Pancreas (tissue), 10 donors: ENCODE measurements around the gene PERM1. TPM values are rescaled to one million over a fixed set of nuclear protein-coding genes. Genes with fewer than 3 reads are reported as not detected.

Source experiments
- ATAC-seq, 4 donors: fragments of 200-7000 bp; cut with Tn5 transposase; one replicate each; pipeline versions ENCODE4 v1.8.0 to v1.9.1; 2020; ENCODE audit warnings: mild to moderate bottlenecking in 4 of 4, moderate library complexity in 4 of 4
- DNase-seq, 6 donors: peaks; one replicate each; pipeline ENCODE4 v3.0.0-alpha.2; 2020
- FAIRE-seq: peaks from 2 replicates; lab custom pipeline; 2012; peaks lifted over from hg19 to GRCh38; lab: Jason Lieb, UNC
- H3K27ac ChIP-seq, 4 donors: fragments of 200-600 bp; sonication (generic); 1 replicate in 3 of 4; 2 replicates in 1 of 4; pipeline versions ENCODE4 v1.5.0 to v1.8.0; 2020
- H3K27me3 ChIP-seq, 4 donors: fragments of 200-600 bp; one replicate each; pipeline ENCODE4 v1.8.0; 2021
- H3K36me3 ChIP-seq, 3 donors: fragments of 200-600 bp; sonication (generic) in 1 of 3; one replicate each; pipeline versions ENCODE4 v1.5.0 to v1.8.0; 2020 to 2021
- H3K4me1 ChIP-seq, 3 donors: fragments of 200-600 bp; one replicate each; pipeline ENCODE4 v1.8.0; 2021
- H3K4me3 ChIP-seq, 4 donors: fragments of 200-600 bp; sonication (generic) in 2 of 4; one replicate each; pipeline versions ENCODE4 v1.5.0 to v1.8.0; 2020 to 2021
- H3K9me3 ChIP-seq, 4 donors: fragments of 200-600 bp; one replicate each; pipeline ENCODE4 v1.8.0; 2021
- WGBS, 2 donors: extraction: QIAGEN DNeasy Blood & Tissue Kit; methylation state at CpG; one replicate each; pipeline ENCODE4 v1.1.7; 2013; 5-methylcytosine and 5-hydroxymethylcytosine counted together
- intact Hi-C, 3 donors: fragments of 100-400 bp; cut with DNase I; formaldehyde crosslinking; loops; one replicate each; pipeline versions ENCODE4 v1.11.1 to v1.14.2; 2022
- polyA plus RNA-seq, 2 donors: library from polyadenylated mRNA; stranded (reverse); fragments of 200-250 nt; gene quantifications; one replicate each; pipeline ENCODE4 v1.2.3, GENCODE V29; 2013
- total RNA-seq, 6 donors: library from RNA; stranded (reverse); fragmentation: NEBNext Ultra II Directional in 4 of 6; extraction: Animal tissue kit (Norgen Biotek cat#: 25700) in 4 of 6; gene quantifications; one replicate each; pipeline versions ENCODE4 v1.2.1 to v1.2.4, GENCODE V29; 2021 to 2023
- TF ChIP-seq, protein P1 (sequence below), 4 donors: fragments of 200-600 bp; sonication (generic) in 3 of 4; IDR thresholded peaks; one replicate each; pipeline versions ENCODE4 v1.5.0 to v1.8.0; 2021; ENCODE audit warnings: antibody characterized with exemption in 4 of 4
- donor health status: healthy with polysubstance abuse.
- donor health status: DM: no; HTN: no; CAD: no; lungs with moderate emphysema.
- donor health status: DM: no; HTN: no; CAD: no.
- donor health status: control.
- donor health status: control.
- donor health status: Bipolar disorder and iron deficiency.
- donor health status: DM: yes; HTN: yes; CAD: no.
- donor health status: DM: no; HTN: no; CAD: no.
- donor health status: DM: no; HTN: no; CAD: no.
- donor health status: DM: yes; HTN: yes; CAD: no.

The PERM1 gene
- total and polyA plus RNA-seq, 8 donors: 0.04 to 0.35 (median 0.24) TPM; not detected in 4

DNA sequence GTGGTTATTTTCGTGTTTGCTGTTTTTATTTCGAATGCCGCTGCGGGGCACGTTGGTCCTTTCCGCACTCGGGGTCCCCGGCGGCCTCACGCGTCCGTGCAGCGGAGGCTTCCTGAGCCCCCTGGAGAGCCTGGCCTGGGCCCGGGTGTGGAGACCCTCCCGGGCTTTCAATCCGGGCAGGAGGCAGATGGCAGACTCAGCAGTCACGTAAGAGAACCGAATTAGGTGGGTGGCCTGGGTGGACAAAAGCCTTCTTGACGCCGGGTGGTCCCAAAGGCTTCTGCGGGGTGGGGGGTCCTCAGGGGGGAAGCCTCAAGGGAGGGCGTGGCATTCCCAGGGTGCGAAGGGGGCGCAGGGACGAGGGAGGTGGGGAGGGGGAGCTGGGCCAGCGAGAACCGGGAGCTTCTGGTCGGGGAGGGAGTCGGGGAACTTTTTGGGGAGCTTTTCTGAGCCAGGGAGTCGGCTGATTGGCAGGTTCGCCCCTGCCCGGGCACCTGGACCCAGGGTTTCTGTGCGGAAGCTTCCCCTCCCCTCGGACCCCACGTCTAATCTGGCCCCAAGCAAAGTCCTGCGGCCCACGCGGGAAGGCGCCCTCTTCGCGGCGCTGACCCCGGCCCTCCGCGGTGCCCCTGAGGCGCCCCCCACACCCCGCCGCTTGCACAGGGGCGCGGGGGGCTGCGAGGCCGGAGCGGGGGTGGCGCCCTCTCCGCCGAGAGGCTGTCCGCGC lies 19.3 kb upstream of the PERM1 start:
- H3K27me3 ChIP-seq: no peaks in the 10 kb centered on the region
- TF ChIP-seq, protein P1, sequence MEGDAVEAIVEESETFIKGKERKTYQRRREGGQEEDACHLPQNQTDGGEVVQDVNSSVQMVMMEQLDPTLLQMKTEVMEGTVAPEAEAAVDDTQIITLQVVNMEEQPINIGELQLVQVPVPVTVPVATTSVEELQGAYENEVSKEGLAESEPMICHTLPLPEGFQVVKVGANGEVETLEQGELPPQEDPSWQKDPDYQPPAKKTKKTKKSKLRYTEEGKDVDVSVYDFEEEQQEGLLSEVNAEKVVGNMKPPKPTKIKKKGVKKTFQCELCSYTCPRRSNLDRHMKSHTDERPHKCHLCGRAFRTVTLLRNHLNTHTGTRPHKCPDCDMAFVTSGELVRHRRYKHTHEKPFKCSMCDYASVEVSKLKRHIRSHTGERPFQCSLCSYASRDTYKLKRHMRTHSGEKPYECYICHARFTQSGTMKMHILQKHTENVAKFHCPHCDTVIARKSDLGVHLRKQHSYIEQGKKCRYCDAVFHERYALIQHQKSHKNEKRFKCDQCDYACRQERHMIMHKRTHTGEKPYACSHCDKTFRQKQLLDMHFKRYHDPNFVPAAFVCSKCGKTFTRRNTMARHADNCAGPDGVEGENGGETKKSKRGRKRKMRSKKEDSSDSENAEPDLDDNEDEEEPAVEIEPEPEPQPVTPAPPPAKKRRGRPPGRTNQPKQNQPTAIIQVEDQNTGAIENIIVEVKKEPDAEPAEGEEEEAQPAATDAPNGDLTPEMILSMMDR (IDR thresholded peaks at IDR 0.05): no peak

DNA sequence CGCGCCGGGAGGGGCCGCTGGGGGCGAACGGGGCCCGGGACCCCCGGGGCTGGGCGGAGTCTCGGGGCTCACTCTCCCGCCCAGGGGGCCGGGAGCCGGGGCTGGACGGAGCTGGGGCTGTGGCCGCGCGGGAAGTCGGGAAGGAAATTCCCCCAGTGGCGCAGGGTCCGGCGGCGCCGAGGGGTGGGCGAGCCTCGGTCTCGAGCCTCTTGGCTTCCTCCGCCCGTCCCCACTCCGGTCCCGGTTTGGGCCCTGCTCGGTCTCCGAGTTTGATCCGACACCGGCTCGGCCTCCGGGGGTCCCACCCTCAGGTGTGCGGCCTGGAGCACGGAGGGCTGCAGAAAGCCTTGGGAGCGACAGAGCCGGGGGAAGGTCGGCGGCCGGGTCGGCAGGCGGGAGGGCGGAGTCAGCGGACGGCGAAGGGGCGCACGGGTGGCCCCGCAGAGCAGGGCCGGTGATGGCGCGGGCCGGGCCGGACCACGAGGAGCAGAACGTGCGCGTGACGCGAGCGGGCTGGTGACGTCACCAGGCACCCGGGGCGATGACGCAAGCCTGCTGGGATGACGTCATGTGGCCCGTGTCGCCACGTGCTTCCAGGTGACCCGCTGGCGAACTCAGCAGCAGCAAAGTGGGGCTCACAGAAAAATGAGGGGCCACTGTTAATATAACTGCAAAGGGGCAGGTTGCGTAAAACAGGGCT lies 18.6 kb upstream of the PERM1 start:
- peak overlapping the region; percentile 90 to 96 (median 91) for H3K27ac ChIP-seq
- no peaks in the 10 kb centered on the region for H3K27me3 ChIP-seq
- DNase-seq (peak; percentile 62 to 90 (median 86)), ATAC-seq (peak; percentile 53 to 59 (median 58)), FAIRE-seq (no peak)
- WGBS, 2 donors: 0 to 1% methylated on average over 49 to 75 of the region's 75 CpGs
- H3K9me3 ChIP-seq: no peaks in the 10 kb centered on the region
- H3K4me1 ChIP-seq: peaks cover 9 to 15% (median 10%) of the 10 kb centered on the region in 3 donors
- TF ChIP-seq, protein P1 (IDR thresholded peaks at IDR 0.05): no peak
- H3K4me3 ChIP-seq: peak overlapping the region; percentile 33 to 58 (median 48)
- intact Hi-C loops: no loop called here
- H3K36me3 ChIP-seq: no peaks in the 10 kb centered on the region

More for the DNA sequence above, 19.3 kb upstream of the PERM1 start:
- Histone ChIP-seq H3K9me3 (no peaks in the 10 kb centered on the region), H3K36me3 (no peaks in the 10 kb centered on the region), H3K4me3 (peak overlapping the region; percentile 33 to 58 (median 48)), H3K4me1 (peaks cover 9 to 21% (median 10%) of the 10 kb centered on the region in 3 donors), H3K27ac (peak overlapping the region; percentile 90 to 96 (median 91))
- intact Hi-C loops: no loop called here
- WGBS, 2 donors: 1 to 5% methylated on average over 49 to 58 of the region's 58 CpGs
- ATAC-seq: no peak
- DNase-seq: peak in 5 of 6 donors; percentile 25 to 71 (median 59)
- no peak for FAIRE-seq

DNA sequence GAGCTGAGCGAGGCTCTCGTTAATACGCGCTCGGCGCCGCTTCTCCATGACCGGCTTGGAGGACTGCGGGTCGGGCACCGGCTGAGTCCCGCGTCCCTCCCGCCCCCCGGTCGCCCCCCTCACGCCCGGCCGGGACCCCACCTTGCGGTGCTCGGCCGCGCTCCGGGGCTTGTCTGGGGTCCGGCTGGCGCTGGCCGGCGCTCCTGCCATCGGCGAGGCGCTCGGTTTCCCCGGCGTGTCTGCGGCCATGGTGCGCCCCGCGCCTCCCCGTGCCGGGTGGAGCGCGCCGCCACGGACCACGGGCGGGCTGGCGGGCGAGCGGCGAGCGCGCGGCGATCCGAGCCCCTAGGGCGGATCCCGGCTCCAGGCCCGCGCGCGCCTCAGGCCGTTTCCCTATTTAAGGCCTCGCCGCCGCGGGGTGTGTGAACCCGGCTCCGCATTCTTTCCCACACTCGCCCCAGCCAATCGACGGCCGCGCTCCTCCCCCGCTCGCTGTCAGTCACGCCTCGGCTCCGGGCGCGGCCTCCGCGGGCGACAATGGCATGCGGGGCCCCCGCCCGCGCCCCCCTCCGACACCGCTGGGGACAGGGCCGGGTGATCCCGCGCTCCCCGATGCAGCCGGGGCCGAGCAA lies 17.9 kb upstream of the PERM1 start, which contains the start of gene HES4:
TSS of gene HES4 (minus strand) at position 373 of the 632 bp plus-strand sequence. CDS start at position 249, 124 bp downstream.
- Histone ChIP-seq H3K4me3 (peak within 1 kb of the TSS; percentile 33 to 58 (median 48)), H3K9me3 (no peaks in the 10 kb centered on the region), H3K36me3 (no peaks in the 10 kb centered on the region), H3K27ac (peak within 1 kb of the TSS; percentile 90 to 96 (median 91)), H3K4me1 (peaks cover 2 to 9% (median 4%) of the 10 kb centered on the region in 3 donors), H3K27me3 (no peaks in the 10 kb centered on the region)
- peak; percentile 84 to 93 (median 90) for DNase-seq
- TF ChIP-seq, protein P1 (IDR thresholded peaks at IDR 0.05): no peak
- ATAC-seq: peak; percentile 72 to 83 (median 79)
- 1% methylated on average over 77 to 95 of the region's 95 CpGs for WGBS, 2 donors
- intact Hi-C loops: no loop called here
- no peak for FAIRE-seq

DNA sequence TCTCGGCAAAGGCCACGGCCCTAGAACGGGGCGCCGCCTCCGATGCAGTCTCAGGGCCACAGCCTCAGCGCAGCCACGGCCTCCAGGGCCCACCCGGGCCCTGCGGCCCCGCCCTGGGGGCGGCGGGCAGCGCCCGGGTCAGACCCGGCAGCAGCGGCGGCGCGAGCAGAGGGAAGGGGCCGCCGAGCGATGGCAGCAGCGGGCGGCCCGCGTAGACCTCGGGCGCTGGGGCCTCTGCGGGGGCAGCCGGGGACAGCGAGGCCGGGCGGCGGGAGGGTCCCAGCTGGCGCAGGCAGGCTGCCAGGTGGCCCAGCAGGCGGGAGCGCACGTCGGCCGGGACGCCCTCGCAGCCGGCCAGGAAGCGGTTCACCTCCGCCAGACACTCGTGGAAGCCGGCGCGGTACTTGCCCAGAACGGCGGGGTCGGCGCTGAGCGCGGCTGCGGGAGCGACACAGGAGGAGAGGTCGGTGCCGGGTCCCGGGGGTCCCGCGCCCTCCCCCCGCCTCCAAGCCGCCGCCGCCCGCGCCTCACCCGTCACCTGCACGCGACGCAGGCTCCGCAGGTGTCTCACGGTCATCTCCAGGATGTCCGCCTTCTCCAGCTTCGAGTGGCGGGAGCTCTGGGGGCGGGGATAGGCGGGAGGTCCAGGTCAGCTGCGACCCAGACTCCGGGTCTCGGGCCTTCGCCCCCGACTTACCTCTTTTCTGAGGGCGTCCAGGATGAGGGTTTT lies 17.3 kb upstream of the PERM1 start:
- Histone ChIP-seq H3K9me3 (no peaks in the 10 kb centered on the region), H3K27me3 (no peaks in the 10 kb centered on the region), H3K27ac (peak overlapping the region; percentile 58 to 92 (median 80)), H3K4me1 (peaks cover 0 to 4% (median 0%) of the 10 kb centered on the region in 3 donors), H3K36me3 (no peaks in the 10 kb centered on the region), H3K4me3 (peak overlapping the region; percentile 33 to 58 (median 48))
- ATAC-seq: peak in 2 of 4 donors; percentile 3
- intact Hi-C loops: no loop called here
- 0 to 1% methylated on average over 50 to 86 of the region's 86 CpGs for WGBS, 2 donors
- FAIRE-seq: no peak
- TF ChIP-seq, protein P1 (IDR thresholded peaks at IDR 0.05): no peak
- DNase-seq: peak; percentile 15 to 83 (median 54)
